Measurements from ENCODE around the gene DNMT3L.
"Not testable (repeated sequence)": the region's sequence is repeated elsewhere in the genome, so short reads cannot be mapped to it uniquely, and the experiment has no call there.

- TF ChIP-seq POLR2A, CTCF (IDR thresholded peaks at IDR 0.05): not testable (repeated sequence)
These were observed 50.1 kb downstream of the DNMT3L start for GRCh38 chr21:44211574-44211973.

Data from Peyer's patch (tissue), 4 donors.